ENCODE data around the gene PRKAR1B. TPM values are rescaled to one million over a fixed set of nuclear protein-coding genes. Genes with fewer than 3 reads are reported as not detected.

The PRKAR1B gene
- total RNA-seq, 1 donor from 2014 or later, result 14.7 TPM

DNA sequence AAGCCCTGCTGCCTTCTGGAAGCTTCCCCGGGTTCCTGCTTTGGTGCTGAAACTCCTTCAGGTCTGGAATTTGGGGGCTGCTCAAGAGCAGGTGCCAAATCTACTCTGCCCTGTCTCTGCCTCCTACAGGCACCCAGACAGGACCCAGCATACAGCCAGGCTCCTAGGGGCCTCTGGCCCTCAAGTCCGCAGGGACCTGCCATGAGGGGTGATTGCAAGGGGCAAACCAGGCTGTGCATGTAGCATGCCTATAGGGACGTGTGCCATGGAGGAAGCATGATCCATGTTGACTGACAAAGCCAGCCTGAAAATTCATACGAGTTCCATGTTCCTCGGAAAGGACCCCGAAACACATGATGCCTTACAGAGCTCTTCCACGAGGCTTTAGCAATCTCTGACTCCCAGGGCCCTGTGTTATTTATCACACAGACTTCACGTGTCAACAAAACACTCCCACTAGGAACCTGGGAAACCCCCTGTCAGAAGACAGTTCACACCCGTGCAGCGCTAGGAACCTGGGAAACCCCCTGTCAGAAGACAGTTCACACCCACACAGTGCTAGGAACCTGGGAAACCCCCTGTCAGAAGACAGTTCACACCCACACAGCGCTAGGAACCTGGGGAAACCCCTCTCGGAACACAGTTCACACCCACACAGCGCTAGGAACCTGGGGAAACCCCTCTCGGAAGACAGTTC, 75.9 kb downstream of the PRKAR1B start:
- Mint-ChIP-seq H3K4me1 (ENCODE audit: low read depth, unreplicated experiment) (no peaks in the 10 kb centered on the region), H3K36me3 (ENCODE audit: low read depth, unreplicated experiment) (no peaks in the 10 kb centered on the region), H3K27me3 (ENCODE audit: low read depth, unreplicated experiment) (no peaks in the 10 kb centered on the region), H3K9me3 (ENCODE audit: unreplicated experiment) (no peaks in the 10 kb centered on the region), H3K4me3 (ENCODE audit: unreplicated experiment) (no peak overlapping the region), H3K27ac (ENCODE audit: unreplicated experiment) (no peak overlapping the region)
- H4K20me1 ChIP-seq (ENCODE audit: insufficient read depth, low read length), result no peaks in the 10 kb centered on the region
- H3K36me3 ChIP-seq (ENCODE audit: insufficient read depth, low read length), result no peaks in the 10 kb centered on the region
- no peak overlapping the region for H3K27ac ChIP-seq (ENCODE audit: low read depth, low read length)
- H3K4me1 ChIP-seq (ENCODE audit: insufficient read depth, low read length), result no peaks in the 10 kb centered on the region
- no peak overlapping the region for H2AFZ ChIP-seq (ENCODE audit: low read depth, low read length)
- no peaks in the 10 kb centered on the region for H3K79me2 ChIP-seq (ENCODE audit: insufficient read depth, low read length)
- FAIRE-seq, result no peak
- H3K9me3 ChIP-seq (ENCODE audit: insufficient read depth, low read depth, low read length), result peaks cover 16% of the 10 kb centered on the region
- H3K9ac ChIP-seq (ENCODE audit: low read length), result no peak overlapping the region
- H3K4me2 ChIP-seq (ENCODE audit: low read length), result no peak overlapping the region
- H3K27me3 ChIP-seq (ENCODE audit: insufficient read depth, low read length), result no peaks in the 10 kb centered on the region
- no peak for TF ChIP-seq EZH2 (IDR thresholded peaks at IDR 0.05; ENCODE audit: insufficient read depth, low read length)
- TF ChIP-seq, protein P1, sequence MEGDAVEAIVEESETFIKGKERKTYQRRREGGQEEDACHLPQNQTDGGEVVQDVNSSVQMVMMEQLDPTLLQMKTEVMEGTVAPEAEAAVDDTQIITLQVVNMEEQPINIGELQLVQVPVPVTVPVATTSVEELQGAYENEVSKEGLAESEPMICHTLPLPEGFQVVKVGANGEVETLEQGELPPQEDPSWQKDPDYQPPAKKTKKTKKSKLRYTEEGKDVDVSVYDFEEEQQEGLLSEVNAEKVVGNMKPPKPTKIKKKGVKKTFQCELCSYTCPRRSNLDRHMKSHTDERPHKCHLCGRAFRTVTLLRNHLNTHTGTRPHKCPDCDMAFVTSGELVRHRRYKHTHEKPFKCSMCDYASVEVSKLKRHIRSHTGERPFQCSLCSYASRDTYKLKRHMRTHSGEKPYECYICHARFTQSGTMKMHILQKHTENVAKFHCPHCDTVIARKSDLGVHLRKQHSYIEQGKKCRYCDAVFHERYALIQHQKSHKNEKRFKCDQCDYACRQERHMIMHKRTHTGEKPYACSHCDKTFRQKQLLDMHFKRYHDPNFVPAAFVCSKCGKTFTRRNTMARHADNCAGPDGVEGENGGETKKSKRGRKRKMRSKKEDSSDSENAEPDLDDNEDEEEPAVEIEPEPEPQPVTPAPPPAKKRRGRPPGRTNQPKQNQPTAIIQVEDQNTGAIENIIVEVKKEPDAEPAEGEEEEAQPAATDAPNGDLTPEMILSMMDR (IDR thresholded peaks at IDR 0.05; ENCODE audit: insufficient read depth, low read depth, low read length), result no peak
- H3K4me3 ChIP-seq (ENCODE audit: insufficient read depth, low read depth, low read length), result no peak overlapping the region
- no peak for DNase-seq (ENCODE audit: low read depth)

DNA sequence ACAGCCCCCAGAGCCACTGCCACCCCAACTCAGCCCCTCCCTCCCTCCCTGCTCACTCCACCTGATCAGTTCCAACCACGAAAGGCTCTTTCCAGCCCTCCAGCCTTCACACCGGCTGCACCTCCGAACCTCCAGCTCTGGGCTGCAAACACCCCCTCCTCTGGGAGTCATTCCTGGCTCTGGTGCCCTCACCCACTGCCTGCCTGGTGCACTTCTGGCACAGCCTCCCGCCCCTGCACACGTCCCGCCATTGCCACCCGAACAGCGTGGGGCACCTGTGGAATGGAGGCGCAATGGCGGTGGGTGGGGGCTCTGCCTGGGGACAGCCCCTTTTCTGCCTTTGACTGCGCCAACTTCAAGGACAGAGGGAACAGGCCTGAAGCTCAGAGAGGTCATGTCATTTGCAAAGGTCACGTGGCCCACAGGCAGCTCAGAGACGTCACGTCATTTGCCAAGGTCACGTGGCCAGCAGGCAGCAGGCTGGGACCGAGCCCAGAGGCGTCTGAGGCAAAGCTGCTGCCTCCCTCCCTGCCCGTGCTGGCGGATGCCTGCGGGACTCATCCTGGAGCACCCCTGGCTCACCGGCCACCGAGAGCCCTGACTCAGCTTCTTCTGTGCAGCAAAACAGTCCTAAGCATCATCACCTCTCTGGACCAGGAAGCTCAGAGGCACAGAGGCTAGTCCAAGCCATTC, 76.6 kb downstream of the PRKAR1B start:
- no peak overlapping the region for H3K4me3 ChIP-seq (ENCODE audit: insufficient read depth, low read depth, low read length)
- Mint-ChIP-seq H3K9me3 (ENCODE audit: unreplicated experiment) (no peaks in the 10 kb centered on the region), H3K4me1 (ENCODE audit: low read depth, unreplicated experiment) (no peaks in the 10 kb centered on the region), H3K27ac (ENCODE audit: unreplicated experiment) (no peak overlapping the region), H3K36me3 (ENCODE audit: low read depth, unreplicated experiment) (no peaks in the 10 kb centered on the region), H3K27me3 (ENCODE audit: low read depth, unreplicated experiment) (no peaks in the 10 kb centered on the region), H3K4me3 (ENCODE audit: unreplicated experiment) (no peak overlapping the region)
- DNase-seq (ENCODE audit: low read depth) (no peak), FAIRE-seq (no peak)
- H3K27me3 ChIP-seq (ENCODE audit: insufficient read depth, low read length), result no peaks in the 10 kb centered on the region
- H4K20me1 ChIP-seq (ENCODE audit: insufficient read depth, low read length), result no peaks in the 10 kb centered on the region
- H2AFZ ChIP-seq (ENCODE audit: low read depth, low read length), result no peak overlapping the region
- H3K36me3 ChIP-seq (ENCODE audit: insufficient read depth, low read length), result no peaks in the 10 kb centered on the region
- H3K9ac ChIP-seq (ENCODE audit: low read length), result no peak overlapping the region
- H3K79me2 ChIP-seq (ENCODE audit: insufficient read depth, low read length), result no peaks in the 10 kb centered on the region
- TF ChIP-seq EZH2 (IDR thresholded peaks at IDR 0.05; ENCODE audit: insufficient read depth, low read length), result no peak
- TF ChIP-seq, protein P1 (IDR thresholded peaks at IDR 0.05; ENCODE audit: insufficient read depth, low read depth, low read length), result no peak
- no peak overlapping the region for H3K27ac ChIP-seq (ENCODE audit: low read depth, low read length)
- no peaks in the 10 kb centered on the region for H3K4me1 ChIP-seq (ENCODE audit: insufficient read depth, low read length)
- peaks cover 16% of the 10 kb centered on the region for H3K9me3 ChIP-seq (ENCODE audit: insufficient read depth, low read depth, low read length)
- H3K4me2 ChIP-seq (ENCODE audit: low read length), result no peak overlapping the region

DNA sequence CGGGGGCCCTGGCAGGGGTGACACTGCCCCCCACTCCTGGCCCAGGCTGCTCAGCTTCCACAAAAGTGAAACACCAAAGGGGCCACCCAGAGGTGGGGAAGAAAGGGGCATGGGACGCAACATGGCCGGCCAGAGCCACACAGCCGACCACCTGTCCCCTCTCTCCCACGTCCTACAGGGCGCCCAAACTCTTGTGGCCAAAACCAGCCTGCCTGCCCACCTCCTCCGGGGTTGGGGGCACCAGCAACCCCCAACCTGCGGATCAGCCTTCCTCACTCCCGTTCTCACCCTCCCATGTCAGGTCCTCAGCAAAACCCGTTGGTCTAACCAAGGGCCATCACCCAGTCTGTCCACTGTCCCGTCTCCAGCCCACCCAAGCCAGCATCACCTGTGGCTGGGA, 80.1 kb downstream of the PRKAR1B start:
- no peak overlapping the region for H2AFZ ChIP-seq (ENCODE audit: low read depth, low read length)
- DNase-seq (ENCODE audit: low read depth) (no peak), FAIRE-seq (no peak)
- H3K4me2 ChIP-seq (ENCODE audit: low read length), result no peak overlapping the region
- no peaks in the 10 kb centered on the region for H3K9me3 Mint-ChIP-seq (ENCODE audit: unreplicated experiment)
- no peak overlapping the region for H3K4me3 ChIP-seq (ENCODE audit: insufficient read depth, low read depth, low read length)
- no peak overlapping the region for H3K27ac Mint-ChIP-seq (ENCODE audit: unreplicated experiment)
- no peaks in the 10 kb centered on the region for H3K27me3 Mint-ChIP-seq (ENCODE audit: low read depth, unreplicated experiment)
- no peak overlapping the region for H3K4me3 Mint-ChIP-seq (ENCODE audit: unreplicated experiment)
- no peaks in the 10 kb centered on the region for H3K4me1 Mint-ChIP-seq (ENCODE audit: low read depth, unreplicated experiment)
- no peaks in the 10 kb centered on the region for H3K4me1 ChIP-seq (ENCODE audit: insufficient read depth, low read length)
- no peaks in the 10 kb centered on the region for H3K79me2 ChIP-seq (ENCODE audit: insufficient read depth, low read length)
- TF ChIP-seq EZH2 (IDR thresholded peaks at IDR 0.05; ENCODE audit: insufficient read depth, low read length), result no peak
- TF ChIP-seq, protein P1 (IDR thresholded peaks at IDR 0.05; ENCODE audit: insufficient read depth, low read depth, low read length), result no peak
- no peaks in the 10 kb centered on the region for H3K36me3 ChIP-seq (ENCODE audit: insufficient read depth, low read length)
- H3K9me3 ChIP-seq (ENCODE audit: insufficient read depth, low read depth, low read length), result peaks cover 4% of the 10 kb centered on the region
- no peak overlapping the region for H3K27ac ChIP-seq (ENCODE audit: low read depth, low read length)
- H3K9ac ChIP-seq (ENCODE audit: low read length), result no peak overlapping the region
- H3K27me3 ChIP-seq (ENCODE audit: insufficient read depth, low read length), result no peaks in the 10 kb centered on the region
- no peaks in the 10 kb centered on the region for H4K20me1 ChIP-seq (ENCODE audit: insufficient read depth, low read length)
- peaks cover 5% of the 10 kb centered on the region for H3K36me3 Mint-ChIP-seq (ENCODE audit: low read depth, unreplicated experiment)

Measured in astrocyte (in vitro differentiated cells and primary cell).